Mesenchymal stem cell (in vitro differentiated cells and primary cell): ENCODE results near the gene INPP5A.

Source experiments
- DNase-seq: peaks from one replicate; pipeline ENCODE4 v3.0.0-alpha.2; 2013
- H2AFZ ChIP-seq: one replicate; pipeline ENCODE4 v1.6.1; 2013; ENCODE audit warnings: low read depth, mild to moderate bottlenecking, control low read depth, inconsistent platforms, low read length, moderate library complexity
- H2AK5ac ChIP-seq: 2 replicates; pipeline ENCODE4 v1.6.1; 2013; ENCODE audit warnings: low read length, moderate library complexity, mild to moderate bottlenecking, inconsistent platforms; ENCODE audit not compliant: severe bottlenecking
- H2BK120ac ChIP-seq: one replicate; pipeline ENCODE4 v1.6.1; 2013; ENCODE audit warnings: low read depth, mild to moderate bottlenecking, inconsistent platforms, low read length, moderate library complexity
- H2BK12ac ChIP-seq, 2 experiments: one replicate each; pipeline ENCODE4 v1.6.1; 2013; ENCODE audit warnings: inconsistent platforms in 2 of 2, low read length in 2 of 2, mild to moderate bottlenecking in 2 of 2, moderate library complexity in 2 of 2, control low read depth in 1 of 2
- H2BK15ac ChIP-seq: one replicate; pipeline ENCODE4 v1.6.1; 2013; ENCODE audit warnings: mild to moderate bottlenecking, low read depth, inconsistent platforms; ENCODE audit not compliant: poor library complexity, severe bottlenecking
- H2BK5ac ChIP-seq: 2 replicates; pipeline ENCODE4 v1.6.1; 2013; ENCODE audit warnings: low read depth, mild to moderate bottlenecking, low read length, control low read depth, inconsistent platforms; ENCODE audit not compliant: poor library complexity, severe bottlenecking
- H3K14ac ChIP-seq, 2 experiments: one replicate each; pipeline ENCODE4 v1.6.1; 2013; ENCODE audit warnings: inconsistent platforms in 2 of 2, low read length in 2 of 2, control low read depth in 1 of 2, mild to moderate bottlenecking in 1 of 2, moderate library complexity in 1 of 2
- H3K18ac ChIP-seq, 2 experiments: one replicate each; pipeline ENCODE4 v1.6.1; 2013; ENCODE audit warnings: inconsistent platforms in 2 of 2, low read length in 2 of 2, control low read depth in 1 of 2, low read depth in 1 of 2, mild to moderate bottlenecking in 1 of 2
- H3K23ac ChIP-seq, 2 experiments: one replicate each; pipeline ENCODE4 v1.6.1; 2013; ENCODE audit warnings: inconsistent platforms in 2 of 2, low read length in 2 of 2, mild to moderate bottlenecking in 2 of 2, moderate library complexity in 2 of 2, control low read depth in 1 of 2
- H3K27ac ChIP-seq: 2 replicates; pipeline ENCODE4 v1.5.1; 2013; ENCODE audit warnings: mild to moderate bottlenecking, moderate library complexity, low read length, control low read depth, inconsistent platforms; ENCODE audit not compliant: poor library complexity, severe bottlenecking
- H3K27me3 ChIP-seq, 2 experiments: 2 replicates each; pipeline versions ENCODE4 v1.6.1 to v1.7.0; 2013; ENCODE audit warnings: low read length in 2 of 2, mild to moderate bottlenecking in 2 of 2, moderate library complexity in 2 of 2, control low read depth in 1 of 2, inconsistent platforms in 1 of 2; ENCODE audit not compliant: control insufficient read depth in 1 of 2, insufficient read depth in 1 of 2
- H3K36me3 ChIP-seq, 2 experiments: 2 replicates each; pipeline versions ENCODE4 v1.6.1 to v1.7.0; 2013; ENCODE audit warnings: low read length in 2 of 2, control low read depth in 1 of 2, inconsistent platforms in 1 of 2, low read depth in 1 of 2, mild to moderate bottlenecking in 1 of 2; ENCODE audit not compliant: insufficient read depth in 2 of 2, control insufficient read depth in 1 of 2
- H3K4ac ChIP-seq, 2 experiments: one replicate each; pipeline ENCODE4 v1.6.1; 2013; ENCODE audit warnings: inconsistent platforms in 2 of 2, low read length in 2 of 2, mild to moderate bottlenecking in 2 of 2, moderate library complexity in 2 of 2, control low read depth in 1 of 2, low read depth in 1 of 2
- H3K4me1 ChIP-seq: 2 replicates; pipeline ENCODE4 v1.6.1; 2013; ENCODE audit warnings: low read depth, low read length, control low read depth; ENCODE audit not compliant: control insufficient read depth, insufficient read depth
- H3K4me2 ChIP-seq: 2 replicates; pipeline ENCODE4 v1.6.1; 2013; ENCODE audit warnings: low read length, mild to moderate bottlenecking, inconsistent platforms; ENCODE audit not compliant: poor library complexity, severe bottlenecking
- H3K4me3 ChIP-seq, 2 experiments: 2 replicates each; pipeline versions ENCODE4 v1.5.1 to v1.7.0; 2013; ENCODE audit warnings: low read length in 2 of 2, mild to moderate bottlenecking in 2 of 2, control low read depth in 1 of 2, low read depth in 1 of 2; ENCODE audit not compliant: insufficient read depth in 1 of 2
- H3K79me1 ChIP-seq: replicated peaks from 2 replicates; pipeline ENCODE4 v1.6.1; 2013; ENCODE audit warnings: mild to moderate bottlenecking, control low read depth, low read length, inconsistent platforms; ENCODE audit not compliant: poor library complexity, severe bottlenecking
- H3K9ac ChIP-seq: 2 replicates; pipeline ENCODE4 v1.7.0; 2013; ENCODE audit warnings: mild to moderate bottlenecking, low read length, moderate library complexity
- H3K9me3 ChIP-seq: 2 replicates; pipeline ENCODE4 v1.7.0; 2013; ENCODE audit warnings: mild to moderate bottlenecking, low read length; ENCODE audit not compliant: control insufficient read depth
- H4K8ac ChIP-seq: one replicate; pipeline ENCODE4 v1.6.1; 2013; ENCODE audit warnings: inconsistent platforms, mild to moderate bottlenecking, low read length, moderate library complexity
- H4K91ac ChIP-seq: one replicate; pipeline ENCODE4 v1.6.1; 2013; ENCODE audit warnings: mild to moderate bottlenecking, low read length, inconsistent platforms
- WGBS: methylation state at CpG from one replicate; pipeline ENCODE4 v1.1.7; 2013; ENCODE audit warnings: mixed read lengths; 5-methylcytosine and 5-hydroxymethylcytosine counted together

The INPP5A gene

DNA sequence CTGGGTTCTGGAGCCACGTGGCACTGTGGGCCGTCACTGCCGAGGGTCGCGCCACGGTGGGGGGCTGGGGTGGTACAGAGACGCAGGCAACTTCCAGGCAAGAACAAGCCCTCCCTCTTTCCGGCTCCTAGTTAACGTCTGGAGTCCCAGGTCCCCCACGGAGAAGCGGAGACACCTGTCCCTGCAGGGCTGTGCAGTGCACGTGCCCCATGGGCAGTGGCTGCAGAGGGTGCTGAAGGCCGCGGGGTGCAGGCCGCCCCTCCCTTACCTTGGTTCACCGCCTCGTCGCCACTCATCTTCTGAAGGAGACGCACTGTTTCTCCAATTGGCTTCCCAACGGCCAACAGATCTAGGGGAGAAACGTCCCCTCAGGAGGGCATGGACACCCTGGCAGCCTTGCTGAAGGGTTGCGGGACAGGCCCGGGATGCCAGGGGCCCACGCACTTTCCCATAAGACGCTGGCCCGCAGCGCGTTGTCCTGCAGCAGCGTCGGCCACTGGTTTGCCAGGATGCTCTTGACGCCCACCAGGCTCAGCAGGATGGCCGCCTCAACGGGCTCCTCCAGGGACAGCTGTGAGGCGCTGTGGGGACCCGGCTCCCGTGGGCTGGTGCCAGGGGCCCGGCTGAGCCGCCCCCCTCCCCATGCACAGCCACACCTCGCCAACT lies 272.7 kb downstream of the INPP5A start:
- Histone ChIP-seq H3K36me3 (no peaks in the 10 kb centered on the region), H3K27me3 (peaks cover 0 to 64% of the 10 kb centered on the region in 2 experiments), H3K23ac (no peak overlapping the region), H3K4me1 (peaks cover 2% of the 10 kb centered on the region), H4K91ac (no peak overlapping the region), H3K9me3 (no peaks in the 10 kb centered on the region), H3K4ac (no peak overlapping the region), H3K9ac (no peak overlapping the region), H3K4me3 (no peak overlapping the region), H2AFZ (no peak overlapping the region), H3K27ac (no peak overlapping the region), H2AK5ac (no peak overlapping the region), H3K79me1 (no peaks in the 10 kb centered on the region), H3K4me2 (no peak overlapping the region), H4K8ac (no peak overlapping the region), H2BK5ac (no peak overlapping the region), H3K14ac (no peak overlapping the region), H2BK15ac (no peak overlapping the region), H3K18ac (no peak overlapping the region), H2BK12ac (no peak overlapping the region), H2BK120ac (no peak overlapping the region)
- DNase-seq, result no peak
- 88% methylated on average over 39 of the region's 39 CpGs for WGBS

DNA sequence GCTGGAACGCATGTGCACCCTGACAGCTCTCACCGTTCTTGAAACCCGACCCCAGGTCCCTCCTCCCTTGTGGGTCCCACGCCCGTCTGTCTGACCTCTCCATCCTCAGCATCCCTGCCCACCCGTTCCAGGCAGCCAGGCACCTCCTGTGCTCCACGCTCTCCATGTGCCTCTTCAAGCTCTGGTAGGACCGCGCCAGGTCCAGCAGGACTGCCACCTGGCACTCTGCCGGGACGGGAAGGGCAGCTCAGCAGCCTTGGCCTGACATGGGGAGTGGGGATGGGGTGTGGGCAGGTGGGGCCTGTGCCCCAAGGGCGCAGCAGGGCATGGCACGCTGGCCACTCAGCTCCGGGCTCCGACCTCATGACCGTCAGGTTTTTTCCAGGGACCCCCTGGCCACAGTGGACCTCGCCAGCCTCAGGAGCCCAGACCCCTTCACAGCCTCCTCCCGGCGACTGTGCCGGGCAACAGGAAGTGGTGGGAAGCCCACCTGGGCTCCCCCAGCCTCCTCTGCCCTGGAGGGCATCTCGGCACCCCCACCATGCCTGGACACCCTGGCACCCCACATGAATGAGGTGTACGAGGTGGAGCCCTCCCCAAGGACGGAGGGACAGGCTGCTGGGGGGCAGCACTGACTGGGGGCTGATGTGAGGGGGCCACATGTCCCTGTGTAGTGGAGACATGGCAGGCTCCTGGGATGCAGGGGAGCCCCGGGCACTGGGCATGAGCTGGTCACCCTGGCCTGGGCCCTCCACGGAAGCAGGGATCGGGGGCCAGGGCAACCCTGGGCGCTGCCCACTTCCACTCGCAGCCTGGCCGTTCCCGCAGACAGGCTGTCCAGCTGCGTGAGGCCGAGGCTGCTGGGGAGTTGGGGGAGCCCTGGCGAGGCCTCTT lies 273.5 kb downstream of the INPP5A start:
- Histone ChIP-seq H2BK12ac (no peak overlapping the region), H3K4ac (no peak overlapping the region), H3K27me3 (peaks cover 0 to 64% of the 10 kb centered on the region in 2 experiments), H3K4me1 (peaks cover 2% of the 10 kb centered on the region), H4K8ac (no peak overlapping the region), H3K27ac (no peak overlapping the region), H3K36me3 (no peaks in the 10 kb centered on the region), H3K79me1 (no peaks in the 10 kb centered on the region), H2AFZ (no peak overlapping the region), H3K23ac (no peak overlapping the region), H3K14ac (no peak overlapping the region), H2BK5ac (no peak overlapping the region), H3K9ac (no peak overlapping the region), H3K4me2 (no peak overlapping the region), H4K91ac (no peak overlapping the region), H3K4me3 (no peak overlapping the region), H3K18ac (no peak overlapping the region), H3K9me3 (no peaks in the 10 kb centered on the region), H2BK120ac (no peak overlapping the region), H2BK15ac (no peak overlapping the region), H2AK5ac (no peak overlapping the region)
- WGBS, result 85% methylated on average over 32 of the region's 33 CpGs
- DNase-seq, result no peak

DNA sequence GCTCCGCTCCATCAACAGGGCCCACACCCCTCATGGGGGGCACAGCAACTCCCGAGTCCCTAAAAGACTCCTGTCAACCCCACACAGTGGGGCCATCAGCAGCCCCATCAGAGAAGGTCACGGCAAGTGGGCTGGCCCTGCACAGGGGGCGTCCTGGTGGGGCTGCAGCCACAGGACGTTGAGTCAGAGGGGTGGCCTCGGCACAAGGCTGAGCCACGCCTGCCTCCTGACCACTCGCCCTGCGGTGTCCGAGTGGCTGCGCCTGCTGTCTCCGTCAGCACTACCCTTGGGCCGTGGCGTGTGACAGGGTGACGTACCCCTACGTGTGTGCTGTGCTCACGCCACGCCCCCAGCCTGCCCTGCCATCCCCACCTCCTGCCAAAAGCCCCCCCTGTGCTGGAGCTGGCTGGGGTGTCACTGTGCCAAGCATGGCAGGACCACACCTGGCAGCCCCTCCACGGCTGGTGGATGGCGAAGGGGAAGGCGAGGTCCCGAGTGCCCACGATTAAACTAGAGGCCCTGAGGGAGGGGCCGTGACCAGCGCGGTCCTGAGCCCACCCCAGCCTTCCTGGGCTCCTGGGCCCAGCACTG lies 274.4 kb downstream of the INPP5A start:
- H3K27ac ChIP-seq, result no peak overlapping the region
- H2BK12ac ChIP-seq, result no peak overlapping the region
- no peak overlapping the region for H4K91ac ChIP-seq
- H3K79me1 ChIP-seq, result no peaks in the 10 kb centered on the region
- no peak overlapping the region for H3K9ac ChIP-seq
- H4K8ac ChIP-seq, result no peak overlapping the region
- no peak overlapping the region for H3K4ac ChIP-seq
- H3K14ac ChIP-seq, result no peak overlapping the region
- no peak overlapping the region for H2BK15ac ChIP-seq
- no peak overlapping the region for H3K4me3 ChIP-seq
- H2AFZ ChIP-seq, result no peak overlapping the region
- H3K4me2 ChIP-seq, result no peak overlapping the region
- H2BK120ac ChIP-seq, result no peak overlapping the region
- H2AK5ac ChIP-seq, result no peak overlapping the region
- 89% methylated on average over 26 of the region's 26 CpGs for WGBS
- H2BK5ac ChIP-seq, result no peak overlapping the region
- H3K18ac ChIP-seq, result no peak overlapping the region
- no peaks in the 10 kb centered on the region for H3K36me3 ChIP-seq
- no peak for DNase-seq
- H3K9me3 ChIP-seq, result no peaks in the 10 kb centered on the region
- H3K23ac ChIP-seq, result no peak overlapping the region
- peaks cover 0 to 61% of the 10 kb centered on the region in 2 experiments for H3K27me3 ChIP-seq
- H3K4me1 ChIP-seq, result peaks cover 2% of the 10 kb centered on the region

DNA sequence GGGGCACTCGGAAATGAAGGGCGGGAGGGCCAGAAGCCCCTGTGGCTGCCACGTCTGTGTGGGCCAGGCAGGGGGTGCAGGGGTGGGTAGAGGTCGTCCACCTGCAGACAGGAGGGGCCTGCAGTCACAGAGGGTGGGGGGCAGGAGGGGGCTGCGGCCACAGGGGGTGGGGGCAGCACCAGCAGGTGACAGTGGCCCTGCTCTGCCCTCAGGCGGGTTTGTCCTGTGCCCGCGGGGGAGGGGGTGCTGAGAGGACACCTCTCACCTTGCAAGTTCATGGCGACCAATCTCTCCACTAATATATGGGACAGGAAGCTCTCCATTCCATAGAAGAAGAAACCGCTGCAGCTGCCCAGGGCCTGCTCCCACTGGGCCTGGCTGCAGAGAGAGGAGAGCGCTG lies 274.9 kb downstream of the INPP5A start:
- Histone ChIP-seq H3K4me2 (no peak overlapping the region), H3K79me1 (no peaks in the 10 kb centered on the region), H4K8ac (no peak overlapping the region), H3K4ac (no peak overlapping the region), H3K23ac (no peak overlapping the region), H3K9me3 (no peaks in the 10 kb centered on the region), H2BK120ac (no peak overlapping the region), H3K4me1 (peaks cover 2% of the 10 kb centered on the region), H2AK5ac (no peak overlapping the region), H2BK12ac (no peak overlapping the region), H3K9ac (no peak overlapping the region), H3K14ac (no peak overlapping the region), H3K4me3 (no peak overlapping the region), H3K27me3 (peaks cover 2 to 58% of the 10 kb centered on the region in 2 experiments), H3K18ac (no peak overlapping the region), H2AFZ (no peak overlapping the region), H4K91ac (no peak overlapping the region), H3K36me3 (no peaks in the 10 kb centered on the region), H2BK15ac (no peak overlapping the region), H2BK5ac (no peak overlapping the region), H3K27ac (no peak overlapping the region)
- no peak for DNase-seq
- 81% methylated on average over 10 of the region's 11 CpGs for WGBS
